H1 (cell line): ENCODE data around the gene NTMT1.

Source experiments
- CREB1 ChIP-seq: IDR thresholded peaks from 2 replicates; pipeline ENCODE4 v1.6.1; 2012; ENCODE audit warnings: inconsistent platforms
- EP300 ChIP-seq, 2 experiments: IDR thresholded peaks; 1 replicate in 1 of 2; 2 replicates in 1 of 2; pipeline ENCODE4 v1.6.1; 2011 to 2012; ENCODE audit warnings: low read depth in 2 of 2, low read length in 2 of 2, mild to moderate bottlenecking in 2 of 2, borderline replicate concordance in 1 of 2, inconsistent platforms in 1 of 2, moderate library complexity in 1 of 2
- KDM4A ChIP-seq: IDR thresholded peaks from one replicate; pipeline ENCODE4 v1.7.1; 2012; ENCODE audit warnings: low read depth, mild to moderate bottlenecking, moderate library complexity, low read length, inconsistent platforms; ENCODE audit not compliant: severe bottlenecking
- MAFK ChIP-seq: IDR thresholded peaks from 2 replicates; pipeline ENCODE4 v1.6.1; 2012; ENCODE audit warnings: low read depth, mild to moderate bottlenecking, improper control_type of control experiment, low read length
- POLR2A ChIP-seq, 2 experiments: IDR thresholded peaks; 1 replicate in 1 of 2; 2 replicates in 1 of 2; pipeline ENCODE4 v1.6.1; 2011; ENCODE audit warnings: low read depth in 2 of 2, low read length in 2 of 2, mild to moderate bottlenecking in 2 of 2; ENCODE audit errors: control extremely low read depth in 1 of 2
- SRF ChIP-seq: IDR thresholded peaks from 2 replicates; pipeline ENCODE4 v1.6.1; 2011; ENCODE audit warnings: mild to moderate bottlenecking, low read depth, low read length, moderate library complexity
- YY1 ChIP-seq: IDR thresholded peaks from 2 replicates; pipeline ENCODE4 v1.6.1; 2011; ENCODE audit warnings: low read depth, mild to moderate bottlenecking, low read length
- TF ChIP-seq, protein P1 (sequence below), 3 experiments: IDR thresholded peaks; 1 replicate in 2 of 3; 2 replicates in 1 of 3; pipeline versions ENCODE4 v1.5.1 to v1.6.1; 2011; ENCODE audit warnings: low read length in 3 of 3, mild to moderate bottlenecking in 3 of 3, inconsistent platforms in 2 of 3, low read depth in 1 of 3, moderate library complexity in 1 of 3; ENCODE audit not compliant: insufficient read depth in 1 of 3; ENCODE audit errors: control extremely low read depth in 1 of 3

- TF ChIP-seq SRF (no peak), YY1 (no peak), CREB1 (no peak), POLR2A (IDR thresholded peaks at IDR 0.05; ENCODE audit: control extremely low read depth in 1 of 2, low read depth in 2 of 2, low read length in 2 of 2) (no peak), MAFK (no peak), KDM4A (no peak), EP300 (IDR thresholded peaks at IDR 0.05; ENCODE audit: borderline replicate concordance in 1 of 2, low read depth in 2 of 2, low read length in 2 of 2) (no peak)
- TF ChIP-seq, protein P1, sequence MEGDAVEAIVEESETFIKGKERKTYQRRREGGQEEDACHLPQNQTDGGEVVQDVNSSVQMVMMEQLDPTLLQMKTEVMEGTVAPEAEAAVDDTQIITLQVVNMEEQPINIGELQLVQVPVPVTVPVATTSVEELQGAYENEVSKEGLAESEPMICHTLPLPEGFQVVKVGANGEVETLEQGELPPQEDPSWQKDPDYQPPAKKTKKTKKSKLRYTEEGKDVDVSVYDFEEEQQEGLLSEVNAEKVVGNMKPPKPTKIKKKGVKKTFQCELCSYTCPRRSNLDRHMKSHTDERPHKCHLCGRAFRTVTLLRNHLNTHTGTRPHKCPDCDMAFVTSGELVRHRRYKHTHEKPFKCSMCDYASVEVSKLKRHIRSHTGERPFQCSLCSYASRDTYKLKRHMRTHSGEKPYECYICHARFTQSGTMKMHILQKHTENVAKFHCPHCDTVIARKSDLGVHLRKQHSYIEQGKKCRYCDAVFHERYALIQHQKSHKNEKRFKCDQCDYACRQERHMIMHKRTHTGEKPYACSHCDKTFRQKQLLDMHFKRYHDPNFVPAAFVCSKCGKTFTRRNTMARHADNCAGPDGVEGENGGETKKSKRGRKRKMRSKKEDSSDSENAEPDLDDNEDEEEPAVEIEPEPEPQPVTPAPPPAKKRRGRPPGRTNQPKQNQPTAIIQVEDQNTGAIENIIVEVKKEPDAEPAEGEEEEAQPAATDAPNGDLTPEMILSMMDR (IDR thresholded peaks at IDR 0.05; ENCODE audit: control extremely low read depth in 1 of 3, insufficient read depth in 1 of 3, low read depth in 1 of 3, low read length in 3 of 3) = no peak
Observed at GRCh38 chr9:129623331-129623730, 2.6 kb upstream of the NTMT1 start.
